GM11168 (cell line): ENCODE data around the gene GATAD2B.

ENCODE experiments used
- in situ Hi-C: fragments of 300-500 bp; cut with MboI; formaldehyde crosslinking; loops from one replicate; pipeline ENCODE4 v1.12.0; 2022; ENCODE audit warnings: low sequenced_read_pairs; ENCODE audit not compliant: unreplicated experiment

GATAD2B gene

GRCh38 chr1:153771841-153772593, 150.8 kb downstream of the GATAD2B start:
- in situ Hi-C loops, result no loop called here

GRCh38 chr1:153771261-153771660, 151.5 kb downstream of the GATAD2B start:
- in situ Hi-C loops, result no loop called here

GRCh38 chr1:153770797-153771196, 152.0 kb downstream of the GATAD2B start:
- in situ Hi-C loops, result no loop called here

- in situ Hi-C loops, result loop anchor here (5.0 kb wide), 1 partner anchor 92 kb away; the partner anchor contains the start of gene NPR1
These were observed 153.6 kb downstream of the GATAD2B start for GRCh38 chr1:153769221-153769620.

- in situ Hi-C loops, result loop anchor here (5.0 kb wide), 1 partner anchor 91 kb away; the partner anchor contains the start of gene NPR1
These were observed 154.2 kb downstream of the GATAD2B start for GRCh38 chr1:153768316-153769181.

- in situ Hi-C loops, result loop anchor here (5.0 kb wide), 1 partner anchor 90 kb away; the partner anchor contains the start of gene NPR1
These were observed 155.3 kb downstream of the GATAD2B start for GRCh38 chr1:153767519-153767918.

- in situ Hi-C loops, result loop anchor here (5.0 kb wide), 1 partner anchor 89 kb away; the partner anchor contains the start of gene NPR1
These were observed 156.1 kb downstream of the GATAD2B start for GRCh38 chr1:153766663-153767062.

GRCh38 chr1:153764310-153764709, 158.5 kb downstream of the GATAD2B start:
- in situ Hi-C loops, result no loop called here

GRCh38 chr1:153763365-153764225, 159.2 kb downstream of the GATAD2B start:
- in situ Hi-C loops, result no loop called here

- in situ Hi-C loops, result no loop called here
These were observed 162.3 kb downstream of the GATAD2B start for GRCh38 chr1:153760440-153760839.
